Liver (tissue), 9 donors: ENCODE results near the gene ZNF287. TPM values are rescaled to one million over a fixed set of nuclear protein-coding genes. Genes with fewer than 3 reads are reported as not detected.

ENCODE experiments used
- DNase-seq: peaks from one replicate; pipeline ENCODE4 v3.0.0-alpha.2; 2017; ENCODE audit warnings: low spot score
- H3K27ac ChIP-seq, 2 donors: one replicate each; pipeline ENCODE4 v1.7.0; 2013; ENCODE audit warnings: inconsistent platforms in 2 of 2, low read length in 2 of 2, control low read depth in 1 of 2, low read depth in 1 of 2, mild to moderate bottlenecking in 1 of 2
- H3K27me3 ChIP-seq, 4 donors: one replicate each; pipeline versions ENCODE4 v1.6.1 to v1.7.0; 2013; ENCODE audit warnings: low read length in 3 of 4, inconsistent platforms in 1 of 4, mild to moderate bottlenecking in 1 of 4, moderate library complexity in 1 of 4; ENCODE audit not compliant: control insufficient read depth in 4 of 4, insufficient read depth in 4 of 4
- H3K36me3 ChIP-seq, 4 donors: one replicate each; pipeline versions ENCODE4 v1.6.1 to v1.7.0; 2013; ENCODE audit warnings: low read length in 3 of 4, mild to moderate bottlenecking in 3 of 4, low read depth in 1 of 4, moderate library complexity in 1 of 4; ENCODE audit not compliant: control insufficient read depth in 4 of 4, insufficient read depth in 3 of 4
- H3K4me1 ChIP-seq, 4 donors: one replicate each; pipeline versions ENCODE4 v1.6.1 to v1.7.0; 2013; ENCODE audit warnings: low read length in 3 of 4, mild to moderate bottlenecking in 3 of 4, moderate library complexity in 1 of 4; ENCODE audit not compliant: control insufficient read depth in 4 of 4, insufficient read depth in 4 of 4
- H3K4me3 ChIP-seq, 3 donors: one replicate each; pipeline versions ENCODE4 v1.6.1 to v1.7.0; 2013; ENCODE audit warnings: low read length in 3 of 3, control low read depth in 1 of 3, low read depth in 1 of 3, mild to moderate bottlenecking in 1 of 3
- H3K9ac ChIP-seq, 2 donors: one replicate each; pipeline ENCODE4 v1.7.0; 2013; ENCODE audit warnings: low read length in 2 of 2, mild to moderate bottlenecking in 2 of 2, moderate library complexity in 2 of 2, control low read depth in 1 of 2, low read depth in 1 of 2
- H3K9me3 ChIP-seq, 4 donors: one replicate each; pipeline versions ENCODE4 v1.6.1 to v1.7.0; 2013; ENCODE audit warnings: low read length in 3 of 4; ENCODE audit not compliant: control insufficient read depth in 4 of 4
- EGR1 ChIP-seq, 2 donors: IDR thresholded peaks; 2 replicates each; pipeline ENCODE4 v1.6.1; 2016 to 2018; ENCODE audit warnings: antibody characterized with exemption in 2 of 2, low read depth in 2 of 2
- FOXA1 ChIP-seq: IDR thresholded peaks from 2 replicates; pipeline ENCODE4 v1.6.1; 2016; ENCODE audit warnings: antibody characterized with exemption
- FOXA2 ChIP-seq: IDR thresholded peaks from 2 replicates; pipeline ENCODE4 v1.6.1; 2016; ENCODE audit warnings: antibody characterized with exemption
- HNF4A ChIP-seq, 2 donors: conservative IDR thresholded peaks; 2 replicates each; pipeline ENCODE4 v1.6.1; 2016; ENCODE audit warnings: antibody characterized with exemption in 2 of 2, mild to moderate bottlenecking in 2 of 2
- NR2F2 ChIP-seq: IDR thresholded peaks from 2 replicates; pipeline ENCODE4 v1.6.1; 2016; ENCODE audit warnings: antibody characterized with exemption
- REST ChIP-seq: IDR thresholded peaks from 2 replicates; pipeline ENCODE4 v1.6.1; 2016; ENCODE audit warnings: antibody characterized with exemption, mild to moderate bottlenecking
- RXRA ChIP-seq, 2 donors: IDR thresholded peaks; 2 replicates each; pipeline ENCODE4 v1.6.1; 2017 to 2018; ENCODE audit warnings: antibody characterized with exemption in 2 of 2, mild to moderate bottlenecking in 1 of 2
- YY1 ChIP-seq: IDR thresholded peaks from 2 replicates; pipeline ENCODE4 v1.6.1; 2016; ENCODE audit warnings: antibody characterized with exemption, mild to moderate bottlenecking
- WGBS: extraction: QIAGEN DNeasy Blood & Tissue Kit; methylation state at CpG from one replicate; pipeline ENCODE4 v1.1.7; 2013; 5-methylcytosine and 5-hydroxymethylcytosine counted together
- polyA plus RNA-seq, 2 donors: library from polyadenylated mRNA; stranded (reverse) in 1 of 2; unstranded in 1 of 2; fragments of 200-250 nt in 1 of 2; fragments of >200 nt in 1 of 2; fragmentation: Nextera tagmentation in 1 of 2; extraction: Ambion mirVana in 1 of 2; gene quantifications; one replicate each; pipeline versions ENCODE4 v1.2.1 to v1.2.3, GENCODE V29; 2013 to 2015
- total RNA-seq, 2 donors: library from RNA; depleted of rRNA; stranded (reverse); fragments of >200 nt; gene quantifications; one replicate each; pipeline ENCODE4 v1.2.3, GENCODE V29; 2014
- TF ChIP-seq, protein P1 (sequence below): fragments of 150-350 bp; IDR thresholded peaks from 2 replicates; pipeline ENCODE4 v1.5.1; 2017; ENCODE audit warnings: improper control_type of control experiment, low read depth, low read length; ENCODE audit not compliant: missing input control
- donor health status: healthy.
- donor health status: healthy.
- donor health status: healthy.
- donor health status: healthy.
- donor health status: healthy.

Gene ZNF287
- total and polyA plus RNA-seq, 4 donors: 0.40 to 1.2 (median 0.82) TPM

DNA sequence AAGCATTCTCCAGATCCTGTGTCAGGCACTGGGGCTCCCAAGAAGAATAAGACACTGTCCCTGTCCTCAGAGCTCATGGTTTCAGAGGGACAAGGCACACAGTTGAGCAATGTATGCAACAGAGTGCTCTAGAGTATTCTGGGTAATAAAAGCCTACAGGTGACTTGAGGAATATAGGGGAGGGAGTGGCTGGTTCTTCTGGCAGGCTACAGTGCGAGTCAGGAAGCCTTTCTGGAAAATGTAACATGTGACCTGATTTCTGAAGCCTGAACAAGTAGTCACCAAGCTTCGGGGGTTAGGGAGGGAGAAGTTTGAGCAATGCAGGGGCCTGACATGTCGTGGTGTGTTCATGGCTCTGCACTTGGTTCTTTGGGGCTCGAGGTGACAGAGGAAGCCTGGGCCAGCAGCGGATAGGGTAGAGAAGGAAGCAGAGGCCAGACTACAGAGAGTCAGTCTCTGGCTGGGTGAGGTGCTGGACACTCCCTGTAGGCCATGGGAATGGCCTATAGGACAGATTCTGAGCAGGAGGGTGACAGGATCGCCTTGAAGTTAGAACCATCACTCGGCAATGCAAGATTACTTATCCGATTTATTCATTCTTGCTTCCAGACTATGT lies 61.0 kb downstream of the ZNF287 start (continued):
- no peak for TF ChIP-seq REST
- no peak for TF ChIP-seq FOXA1

DNA sequence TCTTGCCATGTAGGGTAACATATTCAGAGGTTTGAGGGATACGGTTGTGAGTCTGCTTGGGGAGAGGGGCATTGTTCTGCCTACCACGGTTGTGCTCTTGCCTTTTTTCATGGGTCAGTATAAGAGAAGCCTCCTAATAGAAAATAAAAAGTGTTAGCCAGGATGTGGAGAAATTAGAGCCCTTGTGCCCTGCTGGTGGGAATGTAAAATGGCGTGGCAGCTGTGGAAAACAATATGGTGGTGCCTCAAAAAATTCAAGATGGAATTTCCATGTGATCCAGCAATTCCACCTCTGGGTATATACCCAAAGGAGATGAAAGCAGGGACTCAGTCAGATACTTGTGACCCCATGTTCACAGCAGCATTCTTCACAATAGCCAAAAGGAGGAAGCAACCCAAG lies 62.8 kb downstream of the ZNF287 start:
- 91% methylated on average over 3 of the region's 3 CpGs for WGBS
- no peaks in the 10 kb centered on the region for H3K36me3 ChIP-seq

DNA sequence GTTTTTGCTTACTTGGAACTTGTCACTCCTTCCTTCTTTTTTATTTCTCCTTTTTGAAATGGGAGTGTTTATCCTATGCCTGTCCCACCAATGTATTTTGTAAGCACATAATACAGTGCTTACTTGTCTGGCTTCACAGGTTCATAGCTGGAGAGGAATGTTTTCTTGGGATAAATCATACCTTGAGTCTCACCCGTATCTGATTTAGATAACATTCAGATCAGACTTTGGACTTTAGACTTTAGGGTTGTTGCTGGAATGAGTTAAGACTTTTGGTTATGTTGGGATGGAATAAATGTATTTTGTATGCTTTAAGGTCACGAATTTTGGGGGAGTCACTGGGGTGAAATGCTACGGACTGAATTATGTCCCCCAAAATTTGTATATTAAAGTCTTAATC lies 64.0 kb downstream of the ZNF287 start:
- no peak overlapping the region for H3K4me3 ChIP-seq
- H3K36me3 ChIP-seq: no peaks in the 10 kb centered on the region
- no peaks in the 10 kb centered on the region for H3K27me3 ChIP-seq
- TF ChIP-seq HNF4A (conservative IDR thresholded peaks at IDR 0.05): peak; percentile 5 to 36
- no peak for TF ChIP-seq NR2F2
- no peak overlapping the region for H3K9ac ChIP-seq
- H3K4me1 ChIP-seq: no peaks in the 10 kb centered on the region
- no peak for DNase-seq
- 76% methylated on average over 3 of the region's 3 CpGs for WGBS
- H3K27ac ChIP-seq: no peak overlapping the region
- no peaks in the 10 kb centered on the region for H3K9me3 ChIP-seq

More for the DNA sequence above, 62.8 kb downstream of the ZNF287 start:
- TF ChIP-seq YY1 (no peak), EGR1 (IDR thresholded peaks at IDR 0.05; ENCODE audit: low read depth in 2 of 2) (no peak), RXRA (IDR thresholded peaks at IDR 0.05) (no peak), FOXA2 (no peak)
- TF ChIP-seq, protein P1, sequence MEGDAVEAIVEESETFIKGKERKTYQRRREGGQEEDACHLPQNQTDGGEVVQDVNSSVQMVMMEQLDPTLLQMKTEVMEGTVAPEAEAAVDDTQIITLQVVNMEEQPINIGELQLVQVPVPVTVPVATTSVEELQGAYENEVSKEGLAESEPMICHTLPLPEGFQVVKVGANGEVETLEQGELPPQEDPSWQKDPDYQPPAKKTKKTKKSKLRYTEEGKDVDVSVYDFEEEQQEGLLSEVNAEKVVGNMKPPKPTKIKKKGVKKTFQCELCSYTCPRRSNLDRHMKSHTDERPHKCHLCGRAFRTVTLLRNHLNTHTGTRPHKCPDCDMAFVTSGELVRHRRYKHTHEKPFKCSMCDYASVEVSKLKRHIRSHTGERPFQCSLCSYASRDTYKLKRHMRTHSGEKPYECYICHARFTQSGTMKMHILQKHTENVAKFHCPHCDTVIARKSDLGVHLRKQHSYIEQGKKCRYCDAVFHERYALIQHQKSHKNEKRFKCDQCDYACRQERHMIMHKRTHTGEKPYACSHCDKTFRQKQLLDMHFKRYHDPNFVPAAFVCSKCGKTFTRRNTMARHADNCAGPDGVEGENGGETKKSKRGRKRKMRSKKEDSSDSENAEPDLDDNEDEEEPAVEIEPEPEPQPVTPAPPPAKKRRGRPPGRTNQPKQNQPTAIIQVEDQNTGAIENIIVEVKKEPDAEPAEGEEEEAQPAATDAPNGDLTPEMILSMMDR: no peak
- no peak for DNase-seq
- H3K4me1 ChIP-seq: no peaks in the 10 kb centered on the region
- no peak overlapping the region for H3K4me3 ChIP-seq
- H3K27me3 ChIP-seq: no peaks in the 10 kb centered on the region
- H3K9me3 ChIP-seq: no peaks in the 10 kb centered on the region
- no peak overlapping the region for H3K27ac ChIP-seq
- H3K9ac ChIP-seq: no peak overlapping the region

Other genes with a start within 250 kb of the ZNF287 start
- 10 to 100 TPM; 13.1 to 15.2 TPM for gene CENPV, start 215.7 kb downstream of the ZNF287 start, total RNA-seq
- gene CENPV, start 215.7 kb downstream of the ZNF287 start, polyA plus RNA-seq: 10 to 100 TPM; 21.2 to 24.3 TPM
- 1,000 to 10,000 TPM; 1,190 to 3,673 TPM for gene UBB, start 188.1 kb downstream of the ZNF287 start, total RNA-seq
- gene UBB, start 188.1 kb downstream of the ZNF287 start, polyA plus RNA-seq: 1,000 to 10,000 TPM; 1,427 to 1,518 TPM
- gene TRPV2, start 153.6 kb downstream of the ZNF287 start, total RNA-seq: 1 to 10 TPM; 5.6 to 9.3 TPM
- gene TRPV2, start 153.6 kb downstream of the ZNF287 start, polyA plus RNA-seq: 1 to 10 TPM; 2.9 to 3.5 TPM
- 10 to 100 TPM in 1 of 2 donors, under 1 TPM in 1; 0.33 to 22.6 TPM for gene LRRC75A, start 77.0 kb downstream of the ZNF287 start, total RNA-seq
- gene LRRC75A, start 77.0 kb downstream of the ZNF287 start, polyA plus RNA-seq: under 1 TPM; 0.08 to 0.42 TPM
- gene ZNF624, start 84.6 kb upstream of the ZNF287 start, total RNA-seq: 1 to 10 TPM; 1.8 to 2.4 TPM
- gene ZNF624, start 84.6 kb upstream of the ZNF287 start, polyA plus RNA-seq: under 1 TPM; 0.26 to 0.72 TPM
- 1 to 10 TPM; 4.9 to 5.2 TPM for gene CCDC144A, start 121.0 kb upstream of the ZNF287 start, total RNA-seq
- 1 to 10 TPM in 1 of 2 donors, under 1 TPM in 1; 0.05 to 1.5 TPM for gene CCDC144A, start 121.0 kb upstream of the ZNF287 start, polyA plus RNA-seq